ENCODE results near the gene GDF2. TPM values are rescaled to one million over a fixed set of nuclear protein-coding genes. Genes with fewer than 3 reads are reported as not detected.

The GDF2 gene
- total RNA-seq, 1 donor from 2014 or later, result not detected

DNA sequence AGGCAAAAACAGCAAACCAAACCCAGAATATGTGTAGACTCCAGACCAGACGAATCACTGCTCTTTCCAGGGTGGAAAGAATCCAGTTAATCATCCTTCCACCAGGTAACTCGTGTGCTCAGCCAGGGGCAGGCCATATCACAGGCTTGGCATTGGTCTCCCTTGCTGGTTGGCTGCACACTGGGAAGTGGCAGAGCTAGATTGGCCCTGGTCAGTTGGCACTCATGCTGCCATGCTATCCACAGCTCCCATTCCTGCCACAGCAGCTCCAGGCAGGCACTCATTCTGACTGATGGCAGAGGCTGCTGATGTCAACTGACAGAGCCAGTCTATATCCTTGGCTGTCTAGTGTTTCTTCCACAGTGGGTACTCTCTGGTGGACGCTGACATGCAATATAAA, 31.9 kb upstream of the GDF2 start:
- no peak for DNase-seq (ENCODE audit: low spot score in 2 of 2)
- FAIRE-seq, result no peak

DNA sequence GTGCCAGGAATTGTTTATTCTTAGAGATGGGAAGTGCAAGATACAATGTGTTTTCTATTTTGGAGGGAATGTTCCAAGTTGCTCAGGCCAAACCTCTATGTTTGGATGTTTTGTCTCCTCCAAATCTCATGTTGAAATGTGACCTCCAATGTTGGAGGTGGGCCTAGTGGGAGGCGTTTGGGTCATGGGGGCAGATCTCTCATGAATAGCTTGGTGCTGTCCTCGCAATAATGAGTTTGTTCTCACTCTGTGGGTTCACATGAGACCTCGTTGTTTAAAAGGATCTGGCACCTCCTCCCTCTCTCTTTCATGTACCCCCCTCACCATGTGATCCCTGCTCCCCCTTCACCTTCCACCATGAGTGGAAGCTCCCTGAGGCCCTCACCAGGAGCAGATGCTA, 30.6 kb upstream of the GDF2 start:
- FAIRE-seq (no peak), DNase-seq (ENCODE audit: low spot score in 2 of 2) (no peak)

DNA sequence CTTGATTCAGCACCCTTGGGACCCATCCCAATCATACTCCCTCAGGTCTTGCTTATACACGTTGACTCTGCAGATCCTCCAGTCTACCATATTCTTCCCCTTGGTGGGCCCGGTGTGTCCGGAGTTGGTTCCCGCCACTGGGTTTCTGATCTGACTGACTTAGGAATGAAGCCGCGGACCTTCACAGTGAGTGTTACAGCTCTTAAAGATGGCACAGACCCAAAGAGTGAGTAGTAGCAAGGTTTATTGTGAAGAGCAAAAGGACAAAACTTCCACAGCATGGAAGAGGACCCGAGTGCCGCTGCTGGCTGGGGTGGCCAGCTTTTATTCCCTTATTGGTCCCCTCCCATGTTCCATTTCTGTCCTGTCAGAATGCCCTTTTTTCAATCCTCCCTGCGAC, 28.2 kb upstream of the GDF2 start:
- no peak for FAIRE-seq
- DNase-seq (ENCODE audit: low spot score in 2 of 2), result no peak

DNA sequence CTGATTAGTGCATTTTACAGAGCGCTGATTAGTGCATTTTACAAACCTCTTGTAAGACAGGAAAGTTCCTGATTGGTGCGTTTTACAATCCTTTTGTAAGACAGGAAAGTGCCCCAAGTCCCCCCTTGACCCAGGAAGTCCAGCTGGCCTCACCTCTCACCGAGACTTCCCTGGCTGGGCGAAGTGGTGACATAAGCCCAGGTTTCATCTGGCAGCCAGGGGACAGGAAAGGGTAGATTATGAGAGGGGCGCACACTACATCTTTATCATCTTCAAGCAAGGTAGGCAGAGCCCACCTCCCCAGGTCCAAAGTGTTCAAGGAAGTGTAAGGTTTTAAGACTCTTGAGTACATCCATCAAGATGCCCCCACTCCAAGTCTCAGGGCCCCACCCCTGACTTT, 27.8 kb upstream of the GDF2 start:
- FAIRE-seq, result no peak
- no peak for DNase-seq (ENCODE audit: low spot score in 2 of 2)

DNA sequence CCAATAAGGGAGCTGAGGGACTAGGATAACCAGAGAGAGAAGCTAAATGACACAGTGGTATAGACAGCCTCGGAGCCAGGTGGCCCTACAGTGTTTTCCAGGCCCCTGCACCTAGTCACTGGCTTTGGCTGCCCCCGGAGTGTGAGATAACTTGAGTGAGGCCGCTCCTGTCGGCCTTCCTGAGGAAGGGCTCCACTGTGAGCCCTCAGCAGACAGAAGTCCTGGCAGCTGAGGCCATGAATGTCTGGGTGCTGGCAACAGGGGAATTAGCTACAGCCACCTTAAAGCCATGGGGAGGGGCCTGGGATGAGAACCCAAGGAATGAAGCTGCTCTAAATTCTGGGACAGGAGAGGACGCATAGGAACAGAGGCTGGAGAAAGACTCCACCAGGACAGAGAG, 26.8 kb upstream of the GDF2 start:
- DNase-seq (ENCODE audit: low spot score in 2 of 2), result no peak
- no peak for FAIRE-seq

DNA sequence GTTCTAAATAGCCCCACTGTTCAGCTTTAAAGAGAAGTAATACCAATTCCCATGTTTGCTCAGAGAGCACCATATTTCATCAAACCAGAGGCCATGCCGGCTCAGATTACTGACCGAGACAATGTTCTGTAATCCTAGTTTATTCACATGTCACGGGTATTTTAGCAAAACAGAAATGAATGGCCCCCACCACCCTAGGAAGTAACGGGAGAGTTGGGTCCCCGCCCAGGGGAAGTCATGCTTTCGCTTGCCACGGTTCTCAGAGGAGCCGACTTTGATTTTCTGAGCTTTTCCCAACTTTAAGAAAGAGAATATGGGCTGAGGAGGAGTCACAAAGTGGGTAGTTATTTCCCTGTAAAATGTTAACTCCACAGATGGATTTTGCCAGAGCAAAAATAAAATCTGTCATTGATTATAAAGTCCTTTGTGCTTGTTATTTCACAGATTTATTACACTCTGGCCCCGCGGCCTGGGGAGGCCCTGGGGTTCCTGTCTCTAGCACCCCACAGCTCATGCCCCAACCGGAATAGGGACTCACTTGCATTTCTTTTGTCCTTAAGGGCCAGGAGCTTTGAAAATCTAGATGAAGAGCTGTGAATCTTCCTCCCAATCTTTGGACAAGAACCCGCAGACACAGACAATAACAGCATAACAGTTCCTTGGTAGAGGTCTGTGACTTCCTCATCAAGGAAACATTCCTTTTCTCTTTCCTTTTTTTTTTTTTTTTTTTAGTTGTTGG, 25.9 kb upstream of the GDF2 start:
- FAIRE-seq (no peak), DNase-seq (ENCODE audit: low spot score in 2 of 2) (no peak)

DNA sequence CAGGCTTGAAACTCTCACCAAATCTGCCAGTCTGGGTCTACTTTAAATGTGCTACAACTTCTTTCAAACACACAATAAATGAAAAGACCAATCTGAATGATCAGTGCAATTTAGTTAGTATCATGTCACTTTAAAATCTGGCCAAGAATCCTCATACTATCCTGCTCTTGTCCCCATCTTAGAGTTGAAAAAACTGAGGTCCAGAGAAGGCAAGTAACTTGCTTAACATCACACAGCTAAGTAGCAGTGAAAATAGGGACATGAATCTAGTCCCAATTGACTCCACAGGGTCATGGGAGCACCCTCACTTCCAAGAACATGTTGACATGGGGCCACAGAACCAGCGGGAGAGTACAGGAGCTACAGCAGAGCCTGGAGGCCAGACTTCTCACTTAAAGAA, 25.3 kb upstream of the GDF2 start:
- no peak for DNase-seq (ENCODE audit: low spot score in 2 of 2)
- FAIRE-seq, result no peak

DNA sequence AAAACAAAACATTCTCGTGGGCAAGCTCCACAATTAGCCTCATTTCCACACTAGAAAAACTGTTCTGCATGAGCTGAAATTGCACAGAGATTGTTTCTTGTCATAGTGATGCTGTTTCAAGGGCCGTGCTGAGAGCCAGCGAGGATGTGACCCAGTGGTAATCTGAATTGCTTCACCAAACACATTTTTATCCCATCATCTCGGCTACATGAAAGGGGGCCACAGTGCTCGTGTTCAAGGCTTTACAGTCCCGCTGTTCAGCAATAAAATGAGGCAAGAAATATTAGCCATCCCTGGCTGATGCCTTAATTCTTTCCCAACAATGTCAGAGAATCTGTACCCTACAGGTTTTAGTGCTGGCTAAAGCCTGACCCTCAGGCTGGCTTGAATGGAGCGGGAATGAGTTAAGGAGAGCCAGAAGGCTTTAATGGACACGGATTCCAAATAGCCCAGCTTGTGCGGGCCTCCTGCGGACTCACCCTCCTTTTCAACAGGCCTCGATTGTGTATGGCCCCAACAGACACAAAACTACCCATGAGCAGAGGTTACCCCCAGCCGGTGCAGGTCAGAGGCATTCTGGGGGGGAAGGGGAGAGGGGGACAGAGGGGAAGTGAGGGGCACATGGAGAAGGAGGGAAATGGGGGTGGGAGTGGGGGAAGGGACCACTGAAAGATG, 24.3 kb upstream of the GDF2 start:
- DNase-seq (ENCODE audit: low spot score in 2 of 2) (no peak), FAIRE-seq (no peak)

DNA sequence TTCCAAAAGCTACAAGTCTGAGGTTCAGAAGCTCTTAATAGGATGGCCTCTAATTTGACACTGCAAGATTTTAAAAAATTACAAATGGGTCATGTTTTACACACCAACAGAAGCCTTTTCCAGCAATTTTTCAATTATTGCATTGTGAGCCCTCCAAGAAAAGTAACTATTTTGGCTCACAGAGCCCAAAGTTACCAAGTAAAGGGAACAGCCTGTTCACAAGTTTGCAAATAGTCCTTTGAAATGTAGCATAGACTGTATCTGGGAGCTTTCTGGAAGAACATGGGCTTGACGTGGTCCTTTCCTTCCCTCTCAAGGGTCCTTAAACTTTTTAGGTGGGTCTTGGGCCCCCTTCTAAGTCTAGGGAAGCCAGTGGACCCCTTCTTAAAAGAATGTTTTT, 23.5 kb upstream of the GDF2 start:
- FAIRE-seq, result no peak
- DNase-seq (ENCODE audit: low spot score in 2 of 2), result no peak

DNA sequence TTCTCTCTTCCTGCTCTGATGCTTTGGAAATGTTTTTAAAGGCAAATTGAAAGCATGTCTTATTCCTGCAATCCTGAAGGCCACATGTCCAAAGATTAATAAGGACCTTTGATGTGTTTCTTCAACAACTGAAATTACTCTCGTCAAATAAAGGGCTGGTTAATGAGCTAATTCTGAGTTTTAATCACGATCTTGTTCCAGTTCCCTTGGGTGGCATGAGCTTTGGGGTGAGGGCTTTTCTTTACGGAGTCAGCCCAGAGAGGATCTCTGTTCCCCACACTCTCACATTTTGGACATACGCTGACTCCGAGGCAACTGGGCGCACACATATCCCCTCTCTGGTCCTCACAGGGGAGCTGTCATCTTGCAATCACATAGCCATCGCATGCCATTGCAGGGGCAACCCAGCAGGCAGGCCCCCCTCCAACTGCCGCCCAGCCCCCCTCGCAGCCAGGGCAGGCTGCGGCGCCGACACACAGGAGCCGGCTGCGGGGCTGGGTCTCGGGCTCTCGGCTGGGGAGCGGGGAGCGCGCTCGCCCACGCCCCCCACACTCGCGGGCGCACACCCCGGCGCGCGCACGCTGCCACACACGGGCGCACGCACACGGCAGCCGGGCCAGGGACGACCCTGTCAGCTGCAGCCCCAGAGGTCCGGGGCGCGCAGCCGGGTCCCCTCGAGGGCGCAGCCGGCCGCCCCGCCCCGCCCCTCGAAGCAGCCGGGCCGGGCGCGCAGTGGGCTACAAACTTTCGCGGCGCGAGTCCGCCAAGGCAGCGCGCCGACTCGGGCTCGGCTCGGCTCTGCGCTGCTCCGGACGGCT, 22.4 kb upstream of the GDF2 start, which contains the start of gene GDF10:
Gene GDF10, plus strand, starts transcription at position 587 of the 818 bp plus-strand sequence. CDS start 455 bp downstream, outside the sequence.
- DNase-seq (ENCODE audit: low spot score in 2 of 2) (peak in 1 of 2 donors; percentile 37), FAIRE-seq (no peak)

DNA sequence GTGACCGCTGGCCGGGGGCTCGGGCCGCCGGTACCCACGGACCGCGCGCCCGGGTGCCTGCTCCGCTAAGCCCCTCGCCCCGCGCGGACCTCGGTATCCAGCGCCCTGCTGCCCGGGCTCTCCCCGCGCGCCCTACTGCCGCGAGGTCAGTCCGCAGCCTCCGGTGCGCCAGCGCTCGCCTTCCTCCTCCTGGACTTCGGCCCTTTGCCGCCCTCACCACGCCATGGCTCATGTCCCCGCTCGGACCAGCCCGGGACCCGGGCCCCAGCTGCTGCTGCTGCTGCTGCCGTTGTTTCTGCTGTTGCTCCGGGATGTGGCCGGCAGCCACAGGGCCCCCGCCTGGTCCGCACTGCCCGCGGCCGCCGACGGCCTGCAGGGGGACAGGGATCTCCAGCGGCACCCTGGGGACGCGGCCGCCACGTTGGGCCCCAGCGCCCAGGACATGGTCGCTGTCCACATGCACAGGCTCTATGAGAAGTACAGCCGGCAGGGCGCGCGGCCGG, 21.8 kb upstream of the GDF2 start:
- no peak for FAIRE-seq
- no peak for DNase-seq (ENCODE audit: low spot score in 2 of 2)

DNA sequence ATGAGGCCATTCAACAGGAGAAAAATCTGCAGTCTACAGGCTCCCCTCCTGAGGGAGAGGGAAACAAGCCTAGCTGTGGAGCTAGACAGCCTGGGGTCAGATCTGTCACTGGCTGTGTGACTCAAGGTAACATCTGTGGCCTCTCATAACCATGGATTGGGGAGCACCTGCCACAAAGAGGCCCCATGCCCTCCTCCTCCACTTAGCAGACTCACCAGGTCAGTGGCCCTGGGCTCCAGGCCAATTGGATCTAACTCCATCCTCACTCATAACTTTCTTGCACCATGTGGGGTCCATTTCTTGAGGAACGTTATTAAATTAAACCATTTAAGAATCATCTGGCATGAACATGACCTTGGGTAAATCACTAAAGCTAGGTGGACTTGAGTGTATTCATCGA, 20.4 kb upstream of the GDF2 start:
- no peak for FAIRE-seq
- no peak for DNase-seq (ENCODE audit: low spot score in 2 of 2)

DNA sequence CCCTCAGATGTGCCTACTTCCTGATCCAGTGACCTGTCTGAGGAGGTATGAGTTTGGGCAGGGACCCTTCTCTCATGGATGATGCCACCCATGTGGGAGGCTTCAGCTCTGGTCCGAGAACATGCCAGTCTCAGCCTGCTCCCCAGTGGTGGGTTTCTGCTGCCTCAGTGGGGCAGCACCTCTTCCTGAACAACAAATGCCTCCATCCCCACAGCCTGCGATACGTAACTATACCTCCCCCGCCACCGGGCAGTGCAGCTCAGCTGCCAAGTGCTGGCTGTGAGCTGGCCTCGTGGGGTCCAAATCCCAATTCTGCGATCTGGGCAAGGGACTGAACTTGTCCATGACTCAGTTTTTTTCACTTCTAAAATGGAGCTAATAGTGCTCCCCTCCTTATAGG, 19.1 kb upstream of the GDF2 start:
- no peak for FAIRE-seq

DNA sequence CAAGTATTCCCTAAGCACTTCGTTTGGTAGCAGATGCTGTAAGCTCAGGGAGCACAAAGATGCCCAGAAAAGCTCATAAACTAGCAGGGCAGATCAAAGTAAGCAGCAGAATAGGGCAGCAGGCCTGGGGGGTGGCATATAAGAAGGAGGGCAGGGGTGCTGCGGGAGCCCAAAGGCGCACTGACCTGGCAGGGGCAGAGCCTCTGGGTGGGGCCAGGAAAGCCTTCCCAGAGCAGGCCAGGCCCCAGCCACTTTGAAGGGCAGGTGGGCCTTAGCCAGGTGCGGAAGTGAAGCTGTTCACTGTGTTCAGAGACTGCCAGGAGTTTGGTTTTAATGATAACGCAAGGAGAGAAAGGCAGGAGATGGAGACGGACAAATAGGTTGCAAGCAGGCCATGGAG, 18.4 kb upstream of the GDF2 start:
- FAIRE-seq, result no peak
- no peak for DNase-seq (ENCODE audit: low spot score in 2 of 2)

More for the DNA sequence above, 19.1 kb upstream of the GDF2 start:
- DNase-seq (ENCODE audit: low spot score in 2 of 2), result no peak

DNA sequence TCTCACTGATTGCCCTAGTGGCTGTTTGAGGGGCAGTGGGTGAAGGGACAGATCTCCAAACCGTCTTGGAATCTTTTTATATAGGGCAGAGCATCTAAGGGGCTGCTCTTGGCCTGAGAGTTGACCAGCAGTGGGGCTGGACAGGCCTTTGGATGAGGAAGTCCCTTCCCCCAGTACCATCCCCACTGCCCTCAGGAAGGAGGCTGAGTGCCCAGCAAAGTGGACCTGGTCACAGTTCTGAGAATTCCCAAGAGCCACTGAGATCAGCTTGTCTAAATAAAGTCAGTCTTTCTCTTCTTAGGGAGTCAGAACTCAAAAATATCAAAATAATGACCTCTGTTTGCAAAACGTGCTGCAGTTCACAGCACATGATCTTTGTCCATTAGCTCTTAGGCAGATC, 16.7 kb upstream of the GDF2 start:
- DNase-seq (ENCODE audit: low spot score in 2 of 2) (no peak), FAIRE-seq (no peak)

DNA sequence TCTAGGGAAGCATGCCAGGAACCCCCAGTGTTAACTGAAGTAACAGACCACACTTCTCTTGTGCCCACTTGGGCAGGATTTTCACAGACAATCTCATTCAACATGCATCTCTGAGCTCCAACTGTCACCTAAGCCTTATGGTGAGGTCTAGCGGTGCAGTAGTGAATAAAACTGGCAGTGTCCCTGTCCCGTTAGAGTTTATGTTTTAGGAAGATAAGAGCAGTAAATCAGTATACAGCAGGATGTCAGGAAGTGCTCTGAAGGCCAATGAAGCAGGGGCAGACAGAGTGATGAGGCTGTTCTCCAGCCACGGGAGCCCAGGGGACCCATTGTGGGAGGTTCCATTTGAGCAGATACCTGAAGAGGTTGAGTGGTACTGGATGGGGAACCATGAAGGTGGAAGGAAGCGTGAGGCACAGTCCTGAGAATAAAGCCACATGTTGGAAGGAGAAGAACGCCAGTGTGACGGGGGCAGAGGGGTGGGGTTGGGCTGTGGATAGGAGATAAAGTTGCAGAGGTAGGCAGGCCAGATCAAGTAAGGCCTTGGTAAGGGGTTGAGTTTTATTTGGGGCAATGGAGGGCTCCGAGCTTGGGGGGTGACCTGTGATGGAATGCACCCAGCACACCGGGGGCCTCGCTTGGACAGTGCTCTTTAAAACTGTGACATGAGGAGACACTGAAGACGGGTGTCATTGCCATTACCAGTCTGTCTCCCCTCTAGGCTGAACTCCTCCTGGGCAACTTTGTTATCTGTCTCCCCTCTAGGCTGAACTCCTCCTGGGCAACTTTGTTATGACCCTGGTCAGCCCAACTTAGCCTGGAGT, 15.7 kb upstream of the GDF2 start:
- FAIRE-seq, result no peak

DNA sequence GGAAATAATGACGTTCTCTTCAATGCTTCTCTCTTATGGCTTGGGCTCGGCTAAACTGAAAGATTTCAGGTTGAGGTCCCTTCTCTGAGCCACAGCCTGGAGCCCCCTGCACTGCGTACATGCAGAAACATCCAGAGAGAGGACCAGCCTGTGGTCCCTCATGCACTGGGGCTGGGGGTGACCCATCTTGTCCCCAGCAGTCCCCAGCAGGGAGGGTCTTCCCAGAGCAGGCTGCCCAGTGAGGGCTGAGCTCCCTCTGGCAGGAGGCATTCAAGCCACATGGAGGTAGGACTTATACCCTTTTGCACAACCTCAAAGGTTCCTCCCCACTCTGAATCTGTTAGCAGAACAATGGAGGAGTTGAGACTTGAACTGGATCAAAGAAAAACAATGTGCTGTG, 14.9 kb upstream of the GDF2 start:
- DNase-seq (ENCODE audit: low spot score in 2 of 2) (no peak), FAIRE-seq (no peak)

More for the DNA sequence above, 15.7 kb upstream of the GDF2 start:
- DNase-seq (ENCODE audit: low spot score in 2 of 2), result no peak

DNA sequence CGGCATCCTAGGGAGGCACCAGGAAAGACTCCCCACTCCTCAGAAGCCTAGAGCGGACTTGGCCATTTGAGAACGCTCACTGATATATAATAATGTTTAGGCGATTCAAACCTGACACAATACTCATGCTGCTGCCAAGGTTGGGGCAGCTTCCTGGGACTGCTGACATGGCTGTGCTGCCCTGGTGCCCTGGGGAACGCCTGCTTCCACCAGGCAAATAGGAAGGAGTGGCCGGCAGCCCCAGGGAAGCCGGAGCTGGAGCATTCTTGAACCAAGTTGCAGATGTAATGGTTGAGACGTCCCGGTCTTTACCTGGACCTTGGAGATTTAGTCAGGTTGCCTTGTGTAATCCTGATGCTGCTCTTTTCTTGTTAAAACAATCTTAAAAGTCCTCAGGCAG, 13.5 kb upstream of the GDF2 start:
- no peak for FAIRE-seq

DNA sequence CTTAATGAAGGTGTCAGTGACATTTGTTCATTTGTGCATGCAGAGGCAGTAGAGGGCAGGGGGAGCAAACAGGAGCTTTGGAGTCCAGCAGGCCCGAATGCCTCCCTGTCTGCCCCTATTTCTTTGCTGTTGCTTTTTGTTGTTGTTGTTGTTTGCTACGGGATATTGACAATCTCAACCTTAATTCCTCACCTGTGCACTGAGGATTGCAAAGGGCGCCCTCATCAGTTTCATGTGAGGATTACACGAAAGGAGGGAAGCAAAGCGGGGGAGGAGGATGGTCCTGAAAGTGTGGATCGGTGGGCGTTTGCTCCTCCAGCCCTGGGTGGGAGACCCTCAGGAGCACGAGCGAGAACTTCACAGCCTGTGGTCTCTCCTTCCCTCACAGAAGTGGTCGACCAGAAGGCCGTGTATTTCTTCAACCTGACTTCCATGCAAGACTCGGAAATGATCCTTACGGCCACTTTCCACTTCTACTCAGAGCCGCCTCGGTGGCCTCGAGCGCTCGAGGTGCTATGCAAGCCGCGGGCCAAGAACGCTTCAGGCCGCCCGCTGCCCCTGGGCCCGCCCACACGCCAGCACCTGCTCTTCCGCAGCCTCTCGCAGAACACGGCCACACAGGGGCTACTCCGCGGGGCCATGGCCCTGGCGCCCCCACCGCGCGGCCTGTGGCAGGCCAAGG, 12.7 kb upstream of the GDF2 start:
- FAIRE-seq, result no peak
- no peak for DNase-seq (ENCODE audit: low spot score in 2 of 2)

More for the DNA sequence above, 13.5 kb upstream of the GDF2 start:
- DNase-seq (ENCODE audit: low spot score in 2 of 2), result no peak

DNA sequence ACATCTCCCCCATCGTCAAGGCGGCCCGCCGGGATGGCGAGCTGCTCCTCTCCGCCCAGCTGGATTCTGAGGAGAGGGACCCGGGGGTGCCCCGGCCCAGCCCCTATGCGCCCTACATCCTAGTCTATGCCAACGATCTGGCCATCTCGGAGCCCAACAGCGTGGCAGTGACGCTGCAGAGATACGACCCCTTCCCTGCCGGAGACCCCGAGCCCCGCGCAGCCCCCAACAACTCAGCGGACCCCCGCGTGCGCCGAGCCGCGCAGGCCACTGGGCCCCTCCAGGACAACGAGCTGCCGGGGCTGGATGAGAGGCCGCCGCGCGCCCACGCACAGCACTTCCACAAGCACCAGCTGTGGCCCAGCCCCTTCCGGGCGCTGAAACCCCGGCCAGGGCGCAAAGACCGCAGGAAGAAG, 12.2 kb upstream of the GDF2 start:
- DNase-seq (ENCODE audit: low spot score in 2 of 2) (no peak), FAIRE-seq (no peak)

Measured in frontal cortex (tissue), 4 donors.